ENCODE results near the gene RNF32. TPM values are rescaled to one million over a fixed set of nuclear protein-coding genes. Genes with fewer than 3 reads are reported as not detected.

The RNF32 gene
- total RNA-seq, 1 donor, result 0.43 TPM

GRCh38 chr7:156620291-156620675 lies 20.3 kb upstream of the RNF32 start:
- no peak overlapping the region for H3K4me3 ChIP-seq (ENCODE audit: low read depth, low read length)
- TF ChIP-seq, protein P1, sequence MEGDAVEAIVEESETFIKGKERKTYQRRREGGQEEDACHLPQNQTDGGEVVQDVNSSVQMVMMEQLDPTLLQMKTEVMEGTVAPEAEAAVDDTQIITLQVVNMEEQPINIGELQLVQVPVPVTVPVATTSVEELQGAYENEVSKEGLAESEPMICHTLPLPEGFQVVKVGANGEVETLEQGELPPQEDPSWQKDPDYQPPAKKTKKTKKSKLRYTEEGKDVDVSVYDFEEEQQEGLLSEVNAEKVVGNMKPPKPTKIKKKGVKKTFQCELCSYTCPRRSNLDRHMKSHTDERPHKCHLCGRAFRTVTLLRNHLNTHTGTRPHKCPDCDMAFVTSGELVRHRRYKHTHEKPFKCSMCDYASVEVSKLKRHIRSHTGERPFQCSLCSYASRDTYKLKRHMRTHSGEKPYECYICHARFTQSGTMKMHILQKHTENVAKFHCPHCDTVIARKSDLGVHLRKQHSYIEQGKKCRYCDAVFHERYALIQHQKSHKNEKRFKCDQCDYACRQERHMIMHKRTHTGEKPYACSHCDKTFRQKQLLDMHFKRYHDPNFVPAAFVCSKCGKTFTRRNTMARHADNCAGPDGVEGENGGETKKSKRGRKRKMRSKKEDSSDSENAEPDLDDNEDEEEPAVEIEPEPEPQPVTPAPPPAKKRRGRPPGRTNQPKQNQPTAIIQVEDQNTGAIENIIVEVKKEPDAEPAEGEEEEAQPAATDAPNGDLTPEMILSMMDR (IDR thresholded peaks at IDR 0.05; ENCODE audit: insufficient read depth, low read depth, low read length), result no peak
- DNase-seq (ENCODE audit: low read depth), result no peak

- H3K4me3 ChIP-seq (ENCODE audit: low read depth, low read length), result no peak overlapping the region
- TF ChIP-seq, protein P1 (IDR thresholded peaks at IDR 0.05; ENCODE audit: insufficient read depth, low read depth, low read length), result no peak
- no peak for DNase-seq (ENCODE audit: low read depth)
These were observed 18.9 kb upstream of the RNF32 start for GRCh38 chr7:156621652-156622051.

- no peak for DNase-seq (ENCODE audit: low read depth)
- TF ChIP-seq, protein P1 (IDR thresholded peaks at IDR 0.05; ENCODE audit: insufficient read depth, low read depth, low read length), result no peak
- no peak overlapping the region for H3K4me3 ChIP-seq (ENCODE audit: low read depth, low read length)
These were observed 15.0 kb upstream of the RNF32 start for GRCh38 chr7:156625580-156625979.

DNA sequence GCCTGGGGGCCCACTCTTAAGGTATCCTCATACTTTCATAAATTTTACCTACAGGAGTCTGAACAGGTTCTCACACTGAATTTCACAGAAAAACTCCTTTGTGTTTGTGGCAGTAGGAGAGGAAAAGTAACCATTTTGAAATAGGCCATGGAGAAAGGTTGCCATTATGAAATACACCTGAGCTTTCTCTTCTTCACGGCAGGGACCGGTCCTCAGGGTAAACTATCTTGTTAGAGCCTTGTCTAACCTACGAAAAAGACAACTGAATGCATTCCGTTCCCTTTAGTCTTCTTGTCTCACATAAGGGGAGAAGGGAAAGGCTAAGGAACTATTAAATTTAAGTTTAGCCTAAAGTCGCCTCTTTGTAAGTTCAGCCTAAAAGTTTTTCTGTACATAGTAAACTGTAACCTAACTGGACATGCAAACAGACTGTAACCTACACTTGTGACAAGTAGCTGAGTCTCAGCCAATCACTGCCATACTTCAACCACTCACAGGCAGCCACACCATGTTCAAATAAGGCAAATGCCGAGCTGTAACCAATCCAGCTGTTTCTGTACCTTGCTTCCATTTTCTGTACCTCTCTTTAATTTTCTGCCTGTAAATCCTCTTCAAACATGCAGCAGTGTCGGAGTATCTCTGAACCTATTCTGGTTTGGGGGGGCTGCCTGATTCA lies 14.2 kb upstream of the RNF32 start:
- H3K4me3 ChIP-seq (ENCODE audit: low read depth, low read length), result no peak overlapping the region
- TF ChIP-seq, protein P1 (IDR thresholded peaks at IDR 0.05; ENCODE audit: insufficient read depth, low read depth, low read length), result no peak
- DNase-seq (ENCODE audit: low read depth), result no peak

DNA sequence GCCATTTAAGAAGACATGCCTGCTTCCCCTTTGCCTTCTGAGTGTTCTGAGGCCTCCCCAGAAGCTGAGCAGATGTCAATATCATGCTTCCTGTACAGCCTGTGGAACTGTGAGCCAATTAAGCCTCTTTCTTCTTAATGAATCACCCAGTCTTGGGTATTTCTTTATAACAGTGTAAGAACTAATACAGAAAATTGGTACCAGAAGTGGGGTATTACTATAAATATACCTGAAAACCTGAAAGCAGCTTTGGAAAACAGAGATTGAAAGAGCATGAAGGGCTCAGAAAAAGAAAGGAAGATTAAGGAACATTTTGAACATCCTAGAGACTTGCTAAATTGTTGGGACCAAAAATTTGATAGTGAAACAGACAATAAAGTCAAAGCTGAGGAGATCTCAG lies 12.0 kb upstream of the RNF32 start:
- TF ChIP-seq, protein P1 (IDR thresholded peaks at IDR 0.05; ENCODE audit: insufficient read depth, low read depth, low read length), result no peak
- DNase-seq (ENCODE audit: low read depth), result no peak
- H3K4me3 ChIP-seq (ENCODE audit: low read depth, low read length), result no peak overlapping the region

DNA sequence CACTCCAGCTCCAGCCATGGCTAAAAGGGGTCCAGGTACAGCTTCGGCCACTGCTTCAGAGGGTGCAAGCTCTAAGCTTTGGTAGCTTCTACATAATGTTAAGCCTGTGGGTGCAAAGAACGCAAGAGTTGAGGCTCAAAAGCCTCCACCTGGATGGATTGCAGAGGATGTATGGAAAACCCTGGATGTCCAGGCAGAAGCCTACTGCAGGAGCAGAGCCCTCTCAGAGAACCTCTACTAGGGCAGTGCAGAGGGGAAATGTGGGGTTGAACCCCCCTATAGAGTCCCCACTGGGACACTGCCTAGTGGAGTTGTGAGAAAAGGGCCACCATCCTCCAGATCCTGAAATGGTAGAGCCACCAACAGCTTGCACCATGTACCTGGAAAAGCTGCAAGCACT lies 10.7 kb upstream of the RNF32 start:
- DNase-seq (ENCODE audit: low read depth), result no peak
- TF ChIP-seq, protein P1 (IDR thresholded peaks at IDR 0.05; ENCODE audit: insufficient read depth, low read depth, low read length), result no peak
- H3K4me3 ChIP-seq (ENCODE audit: low read depth, low read length), result no peak overlapping the region

- DNase-seq (ENCODE audit: low read depth), result no peak
- no peak overlapping the region for H3K4me3 ChIP-seq (ENCODE audit: low read depth, low read length)
- TF ChIP-seq, protein P1 (IDR thresholded peaks at IDR 0.05; ENCODE audit: insufficient read depth, low read depth, low read length), result no peak
These were observed 6.5 kb upstream of the RNF32 start for GRCh38 chr7:156634117-156634516.

Measured in fibroblast of villous mesenchyme (primary cell).